HepG2 (cell line): ENCODE results near the gene DRAXIN. TPM values are rescaled to one million over a fixed set of nuclear protein-coding genes. Genes with fewer than 3 reads are reported as not detected.

Source experiments
- ATAC-seq: fragments of 200-7000 bp; cut with Tn5 transposase; 3 replicates; pipeline ENCODE4 v1.9.1; 2020; ENCODE audit warnings: mild to moderate bottlenecking, moderate library complexity
- BruUV-seq: library from RNA; stranded (reverse); fragments of 400-500 nt; replicated peaks from 2 replicates; lab custom pipeline; 2021; lab: Mats Ljungman, UMichigan
- CTCF ChIA-PET: fragments of 300-600 bp; formaldehyde crosslinking; extraction: SDS; loops from one replicate; lab custom pipeline; 2021; ENCODE audit warnings: low total read pairs, inconsistent platforms, low intra/inter-chr PET ratio; lab: Yijun Ruan, JAX
- POLR2A ChIA-PET: fragments of 350-600 bp; sonication (Branson Sonifier 250); formaldehyde crosslinking; loops from one replicate; lab custom pipeline; 2020; ENCODE audit warnings: antibody characterized with exemption, inconsistent platforms; lab: Yijun Ruan, JAX
- DNase-seq: peaks from one replicate; pipeline ENCODE4 v3.0.0-alpha.2; 2015; ENCODE audit warnings: low spot score
- FAIRE-seq: peaks from 3 replicates; lab custom pipeline; 2011; peaks lifted over from hg19 to GRCh38; lab: Jason Lieb, UNC
- H2AFZ ChIP-seq: one replicate; pipeline ENCODE4 v1.6.1; 2011; ENCODE audit warnings: low read length, inconsistent platforms
- H3K27ac ChIP-seq: fragments of 300-600 bp; 3 replicates; pipeline ENCODE4 v1.8.0; 2011; ENCODE audit warnings: mixed run types, mild to moderate bottlenecking, mixed read lengths, low read length, inconsistent platforms; ENCODE audit not compliant: insufficient read depth; ENCODE audit errors: extremely low read length
- H3K27me3 ChIP-seq, 2 experiments: fragments of 200-600 bp in 1 of 2; 2 replicates in 1 of 2; 3 replicates in 1 of 2; pipeline versions ENCODE4 v1.6.0 to v1.8.0; 2011; ENCODE audit warnings: low read length in 2 of 2, mild to moderate bottlenecking in 2 of 2, moderate library complexity in 2 of 2, inconsistent platforms in 1 of 2; ENCODE audit not compliant: insufficient read depth in 2 of 2, control insufficient read depth in 1 of 2
- H3K36me3 ChIP-seq, 2 experiments: fragments of 200-600 bp in 1 of 2; replicated peaks in 1 of 2; 2 replicates in 1 of 2; 3 replicates in 1 of 2; pipeline versions ENCODE4 v1.5.1 to v1.8.0; 2011; ENCODE audit warnings: low read length in 2 of 2, inconsistent platforms in 1 of 2; ENCODE audit not compliant: insufficient read depth in 2 of 2, control insufficient read depth in 1 of 2
- H3K4me1 ChIP-seq: 2 replicates; pipeline ENCODE4 v1.5.1; 2012; ENCODE audit warnings: low read length, inconsistent platforms; ENCODE audit not compliant: insufficient read depth
- H3K4me2 ChIP-seq: 2 replicates; pipeline ENCODE4 v1.6.0; 2011; ENCODE audit warnings: low read depth, low read length, inconsistent platforms
- H3K4me3 ChIP-seq, 3 experiments: fragments of 200-600 bp in 1 of 3; sonication (generic), shearing (Covaris generic) in 1 of 3; replicated peaks in 1 of 3; 2 replicates each; pipeline ENCODE4 v1.5.1; 2011 to 2016; ENCODE audit warnings: low read length in 3 of 3, inconsistent platforms in 2 of 3, low read depth in 2 of 3, mild to moderate bottlenecking in 2 of 3, control low read depth in 1 of 3, mixed read lengths in 1 of 3; ENCODE audit not compliant: insufficient read depth in 1 of 3
- H3K79me2 ChIP-seq: one replicate; pipeline ENCODE4 v1.6.1; 2011; ENCODE audit warnings: low read length, inconsistent platforms; ENCODE audit not compliant: insufficient read depth
- H3K9ac ChIP-seq: 2 replicates; pipeline ENCODE4 v1.6.0; 2011; ENCODE audit warnings: mild to moderate bottlenecking, low read depth, low read length, inconsistent platforms; ENCODE audit not compliant: insufficient read depth
- H3K9me3 ChIP-seq: 2 replicates; pipeline ENCODE4 v1.5.1; 2012; ENCODE audit warnings: mild to moderate bottlenecking, low read length
- H4K20me1 ChIP-seq: 2 replicates; pipeline ENCODE4 v1.6.0; 2011; ENCODE audit warnings: inconsistent platforms, mild to moderate bottlenecking, low read length, moderate library complexity; ENCODE audit not compliant: insufficient read depth
- CHCHD3 ChIP-seq: sonication (generic); formaldehyde crosslinking; IDR thresholded peaks from 2 replicates; pipeline ENCODE4 v1.8.0; 2022; ENCODE audit warnings: mild to moderate bottlenecking, missing genetic modification reagents, moderate library complexity
- ZFP1 ChIP-seq: IDR thresholded peaks from 2 replicates; pipeline ENCODE4 v1.6.1; 2016
- ZMAT5 ChIP-seq: sonication (generic); formaldehyde crosslinking; IDR thresholded peaks from 2 replicates; pipeline ENCODE4 v1.5.0; 2020; ENCODE audit warnings: mild to moderate bottlenecking, low read depth, missing genetic modification reagents, borderline replicate concordance
- ZNF17 ChIP-seq: sonication (generic); formaldehyde crosslinking; IDR thresholded peaks from 2 replicates; pipeline ENCODE4 v1.5.0; 2020; ENCODE audit warnings: mild to moderate bottlenecking, missing genetic modification reagents
- ZNF773 ChIP-seq: sonication (generic); formaldehyde crosslinking; IDR thresholded peaks from 2 replicates; pipeline ENCODE4 v1.4.0; 2020; ENCODE audit warnings: missing genetic modification reagents, borderline replicate concordance
- WGBS: methylation state at CpG from one replicate; pipeline ENCODE4 v1.1.6; 2017; ENCODE audit warnings: low lambda C conversion rate; 5-methylcytosine and 5-hydroxymethylcytosine counted together
- in situ Hi-C: cut with HindIII; loops from 2 replicates; pipeline ENCODE4 v1.10.0; 2017; ENCODE audit warnings: low pct_unique_long_range_greater_than_20kb; ENCODE audit not compliant: extremely low pct_ligation_motif_present
- intact Hi-C: fragments of 100-400 bp; cut with micrococcal nuclease; formaldehyde crosslinking; loops from one replicate; pipeline ENCODE4 v1.10.0; 2022; ENCODE audit not compliant: unreplicated experiment
- polyA plus RNA-seq, 8 experiments: library from polyadenylated mRNA; depleted of rRNA in 3 of 8; stranded (reverse) in 7 of 8; unstranded in 1 of 8; fragments of >200 nt; fragmentation: Illumina TruSeq in 4 of 8; extraction: Trizol in 4 of 8; gene quantifications; 2 replicates each; pipeline versions ENCODE4 v1.2.1 to v1.2.3, GENCODE V29; 2011 to 2016; ENCODE audit warnings: low read depth in 4 of 8, missing spikeins in 1 of 8, mixed read lengths in 1 of 8; ENCODE audit not compliant: insufficient read depth in 1 of 8
- total RNA-seq, 5 experiments: library from RNA; depleted of rRNA; stranded (reverse); fragments of >200 nt; fragmentation: Illumina TruSeq; extraction: Trizol; gene quantifications; 2 replicates each; pipeline ENCODE4 v1.2.3, GENCODE V29; 2016; ENCODE audit warnings: low read depth in 1 of 5
- TF ChIP-seq, protein P1 (sequence below): sonication (generic); formaldehyde crosslinking; IDR thresholded peaks from 2 replicates; pipeline ENCODE4 v1.5.1; 2020; ENCODE audit warnings: mild to moderate bottlenecking, missing genetic modification reagents

DRAXIN gene
- total and polyA plus RNA-seq, 2 of the 13 experiments (the other 11 are each of a cell fraction or from before 2014, with no cell fraction given): 0.02 TPM; not detected in 1

DNA sequence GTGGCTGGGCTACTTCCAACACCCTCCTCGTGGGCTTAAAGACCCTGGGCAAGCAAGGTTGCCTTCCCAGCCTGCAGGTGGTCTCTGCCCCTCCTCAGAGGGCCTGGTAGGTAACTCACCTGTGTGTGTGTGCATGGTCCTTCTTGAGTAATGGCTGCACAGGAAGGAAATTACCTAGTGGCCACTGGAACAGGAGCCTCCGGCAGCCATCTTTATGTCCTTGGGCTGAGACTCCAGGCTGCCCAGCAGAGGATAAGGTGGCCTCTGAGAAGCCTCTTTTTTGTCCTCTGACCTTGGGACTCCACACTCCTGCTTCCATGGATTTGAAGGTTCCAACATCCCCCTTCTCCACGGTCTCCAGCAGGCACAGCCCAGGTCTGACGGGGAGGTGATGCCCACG lies 20.0 kb downstream of the DRAXIN start:
- POLR2A ChIA-PET: no interaction called here
- peaks cover 13% of the 10 kb centered on the region for H3K4me1 ChIP-seq
- no peak for TF ChIP-seq CHCHD3 (CRISPR knock-in tag)
- TF ChIP-seq, protein P1, sequence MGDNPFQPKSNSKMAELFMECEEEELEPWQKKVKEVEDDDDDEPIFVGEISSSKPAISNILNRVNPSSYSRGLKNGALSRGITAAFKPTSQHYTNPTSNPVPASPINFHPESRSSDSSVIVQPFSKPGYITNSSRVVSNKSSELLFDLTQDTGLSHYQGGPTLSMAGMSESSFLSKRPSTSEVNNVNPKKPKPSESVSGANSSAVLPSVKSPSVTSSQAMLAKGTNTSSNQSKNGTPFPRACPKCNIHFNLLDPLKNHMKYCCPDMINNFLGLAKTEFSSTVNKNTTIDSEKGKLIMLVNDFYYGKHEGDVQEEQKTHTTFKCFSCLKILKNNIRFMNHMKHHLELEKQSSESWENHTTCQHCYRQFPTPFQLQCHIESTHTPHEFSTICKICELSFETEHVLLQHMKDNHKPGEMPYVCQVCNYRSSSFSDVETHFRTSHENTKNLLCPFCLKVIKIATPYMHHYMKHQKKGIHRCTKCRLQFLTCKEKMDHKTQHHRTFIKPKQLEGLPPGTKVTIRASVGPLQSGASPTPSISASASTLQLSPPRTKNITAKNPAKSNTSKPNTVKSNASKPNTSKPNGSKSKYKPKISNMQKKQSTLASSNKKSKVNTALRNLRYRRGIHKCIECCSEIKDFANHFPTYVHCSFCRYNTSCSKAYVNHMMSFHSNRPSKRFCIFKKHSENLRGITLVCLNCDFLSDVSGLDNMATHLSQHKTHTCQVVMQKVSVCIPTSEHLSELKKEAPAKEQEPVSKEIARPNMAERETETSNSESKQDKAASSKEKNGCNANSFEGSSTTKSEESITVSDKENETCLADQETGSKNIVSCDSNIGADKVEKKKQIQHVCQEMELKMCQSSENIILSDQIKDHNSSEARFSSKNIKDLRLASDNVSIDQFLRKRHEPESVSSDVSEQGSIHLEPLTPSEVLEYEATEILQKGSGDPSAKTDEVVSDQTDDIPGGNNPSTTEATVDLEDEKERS (CRISPR knock-in tag): no peak
- TF ChIP-seq ZMAT5 (CRISPR knock-in tag): no peak
- TF ChIP-seq ZNF17 (CRISPR knock-in tag): no peak
- TF ChIP-seq ZFP1: no peak
- TF ChIP-seq ZNF773 (CRISPR knock-in tag): no peak
- TF ChIP-seq, all 625 proteins: peak for 0
- no peaks in the 10 kb centered on the region for H4K20me1 ChIP-seq
- no peaks in the 10 kb centered on the region for H3K36me3 ChIP-seq
- H3K27ac ChIP-seq: no peak overlapping the region
- H3K9ac ChIP-seq: no peak overlapping the region
- no TSS peak for BruUV-seq
- no peaks in the 10 kb centered on the region for H3K79me2 ChIP-seq
- intact Hi-C loops: no loop called here
- H2AFZ ChIP-seq: no peak overlapping the region
- in situ Hi-C loops: loop anchor here (10.0 kb wide), 1 partner anchor 237 kb away; the partner anchor contains the start of gene DISP3
- WGBS: 54% methylated on average over 5 of the region's 5 CpGs
- no peak overlapping the region for H3K4me2 ChIP-seq
- CTCF ChIA-PET: no interaction called here
- no peaks in the 10 kb centered on the region for H3K9me3 ChIP-seq
- DNase-seq: no peak
- H3K4me3 ChIP-seq: no peak overlapping the region
- no peak for ATAC-seq
- FAIRE-seq: no peak
- peaks cover 2 to 48% of the 10 kb centered on the region in 2 experiments; a peak in 4 of 5 replicates for H3K27me3 ChIP-seq
